Activated T-helper 2 cell treated with anti-CD3 and anti-CD28 coated beads, Interferon-gamma antibody, Interleukin-2, Interleukin-4, amounts not matched to agents 10 μg/mL and 5 μg/mL and 100 μg/mL, durations not matched to agents 14 hours and 24 hours and 36 hours (primary cell): ENCODE measurements around the gene ALS2. TPM values are rescaled to one million over a fixed set of nuclear protein-coding genes. Genes with fewer than 3 reads are reported as not detected.
"Not testable (repeated sequence)": the region's sequence is repeated elsewhere in the genome, so short reads cannot be mapped to it uniquely, and the experiment has no call there.

Experiments
- DNase-seq: peaks from one replicate; pipeline ENCODE4 v3.0.0; 2021; ENCODE audit warnings: low spot score
- H3K27ac Mint-ChIP-seq: one replicate; pipeline ENCODE4 v1.8.0; 2021; ENCODE audit warnings: mixed read lengths
- H3K27me3 Mint-ChIP-seq: one replicate; pipeline ENCODE4 v1.8.0; 2021; ENCODE audit warnings: low read depth, mixed read lengths
- H3K36me3 Mint-ChIP-seq: one replicate; pipeline ENCODE4 v1.8.0; 2021; ENCODE audit warnings: low read depth, mixed read lengths
- H3K4me1 Mint-ChIP-seq: one replicate; pipeline ENCODE4 v1.8.0; 2021; ENCODE audit warnings: low read depth, mixed read lengths
- H3K4me3 Mint-ChIP-seq: one replicate; pipeline ENCODE4 v1.8.0; 2021; ENCODE audit warnings: low read depth, mild to moderate bottlenecking, moderate library complexity, mixed read lengths
- H3K9me3 Mint-ChIP-seq: one replicate; pipeline ENCODE4 v1.8.0; 2021; ENCODE audit warnings: mixed read lengths
- intact Hi-C: fragments of 100-400 bp; cut with micrococcal nuclease; formaldehyde crosslinking; loops from one replicate; pipeline ENCODE4 v1.15.1; 2023
- total RNA-seq: library from RNA; stranded (reverse); gene quantifications from 2 replicates; pipeline ENCODE4 v1.2.3, GENCODE V29; 2022

The ALS2 gene
- total RNA-seq, 1 donor from 2014 or later, result 11.3 TPM

GRCh38 chr2:201675454-201675853 is 105.3 kb downstream of the ALS2 start:
- Mint-ChIP-seq H3K4me3 (no peak overlapping the region), H3K4me1 (no peaks in the 10 kb centered on the region), H3K27me3 (peaks cover 9% of the 10 kb centered on the region), H3K36me3 (no peaks in the 10 kb centered on the region), H3K27ac (no peak overlapping the region), H3K9me3 (no peaks in the 10 kb centered on the region)
- intact Hi-C loops, result no loop called here
- no peak for DNase-seq

- Mint-ChIP-seq H3K9me3 (no peaks in the 10 kb centered on the region), H3K27ac (no peak overlapping the region), H3K27me3 (peaks cover 12% of the 10 kb centered on the region), H3K4me1 (no peaks in the 10 kb centered on the region), H3K36me3 (no peaks in the 10 kb centered on the region), H3K4me3 (no peak overlapping the region)
- no peak for DNase-seq
- intact Hi-C loops, result no loop called here
These were observed 105.9 kb downstream of the ALS2 start for GRCh38 chr2:201674794-201675193.

GRCh38 chr2:201674298-201674697 is 106.4 kb downstream of the ALS2 start:
- intact Hi-C loops, result no loop called here
- no peaks in the 10 kb centered on the region for H3K4me1 Mint-ChIP-seq
- no peaks in the 10 kb centered on the region for H3K36me3 Mint-ChIP-seq
- no peak overlapping the region for H3K27ac Mint-ChIP-seq
- no peak for DNase-seq
- H3K27me3 Mint-ChIP-seq, result peaks cover 15% of the 10 kb centered on the region
- no peak overlapping the region for H3K4me3 Mint-ChIP-seq
- H3K9me3 Mint-ChIP-seq, result no peaks in the 10 kb centered on the region

- H3K27ac Mint-ChIP-seq, result no peak overlapping the region
- no peak overlapping the region for H3K4me3 Mint-ChIP-seq
- H3K4me1 Mint-ChIP-seq, result no peaks in the 10 kb centered on the region
- peaks cover 18% of the 10 kb centered on the region for H3K27me3 Mint-ChIP-seq
- no peaks in the 10 kb centered on the region for H3K36me3 Mint-ChIP-seq
- no peak for DNase-seq
- intact Hi-C loops, result no loop called here
- no peaks in the 10 kb centered on the region for H3K9me3 Mint-ChIP-seq
These were observed 107.2 kb downstream of the ALS2 start for GRCh38 chr2:201673546-201673945.

- H3K4me3 Mint-ChIP-seq, H3K9me3 Mint-ChIP-seq: not testable (repeated sequence)
These were observed 109.5 kb downstream of the ALS2 start for GRCh38 chr2:201671205-201671604.

GRCh38 chr2:201669865-201670264 is 110.9 kb downstream of the ALS2 start:
- peaks cover 26% of the 10 kb centered on the region for H3K27me3 Mint-ChIP-seq
- H3K36me3 Mint-ChIP-seq, result no peaks in the 10 kb centered on the region
- no peak overlapping the region for H3K4me3 Mint-ChIP-seq
- H3K27ac Mint-ChIP-seq, result no peak overlapping the region
- H3K4me1 Mint-ChIP-seq, result no peaks in the 10 kb centered on the region
- no peaks in the 10 kb centered on the region for H3K9me3 Mint-ChIP-seq
- DNase-seq, result no peak
- intact Hi-C loops, result no loop called here

More at GRCh38 chr2:201671205-201671604, 109.5 kb downstream of the ALS2 start:
- H3K36me3 Mint-ChIP-seq, H3K27ac Mint-ChIP-seq, H3K4me1 Mint-ChIP-seq, intact Hi-C loops, DNase-seq: not testable (repeated sequence)
- peaks cover 23% of the 10 kb centered on the region for H3K27me3 Mint-ChIP-seq

- no peaks in the 10 kb centered on the region for H3K9me3 Mint-ChIP-seq
- no peak overlapping the region for H3K27ac Mint-ChIP-seq
- peaks cover 27% of the 10 kb centered on the region for H3K27me3 Mint-ChIP-seq
- intact Hi-C loops, result no loop called here
- no peak for DNase-seq
- no peaks in the 10 kb centered on the region for H3K36me3 Mint-ChIP-seq
- no peaks in the 10 kb centered on the region for H3K4me1 Mint-ChIP-seq
- no peak overlapping the region for H3K4me3 Mint-ChIP-seq
These were observed 112.3 kb downstream of the ALS2 start for GRCh38 chr2:201668402-201668910.

GRCh38 chr2:201664334-201664733 is 116.4 kb downstream of the ALS2 start:
- Mint-ChIP-seq H3K4me3 (no peak overlapping the region), H3K27ac (no peak overlapping the region), H3K4me1 (no peaks in the 10 kb centered on the region), H3K27me3 (peaks cover 14% of the 10 kb centered on the region), H3K9me3 (no peaks in the 10 kb centered on the region), H3K36me3 (no peaks in the 10 kb centered on the region)
- intact Hi-C loops, result no loop called here
- DNase-seq, result no peak

- no peaks in the 10 kb centered on the region for H3K36me3 Mint-ChIP-seq
- no peaks in the 10 kb centered on the region for H3K9me3 Mint-ChIP-seq
- no peak overlapping the region for H3K27ac Mint-ChIP-seq
- no peak overlapping the region for H3K4me3 Mint-ChIP-seq
- DNase-seq, result no peak
- peaks cover 17% of the 10 kb centered on the region for H3K27me3 Mint-ChIP-seq
- intact Hi-C loops, result no loop called here
- H3K4me1 Mint-ChIP-seq, result no peaks in the 10 kb centered on the region
These were observed 119.4 kb downstream of the ALS2 start for GRCh38 chr2:201661366-201661765.

- intact Hi-C loops, result no loop called here
- DNase-seq, result no peak
- Mint-ChIP-seq H3K4me3 (no peak overlapping the region), H3K27ac (no peak overlapping the region), H3K27me3 (peaks cover 15% of the 10 kb centered on the region), H3K4me1 (no peaks in the 10 kb centered on the region), H3K9me3 (no peaks in the 10 kb centered on the region), H3K36me3 (no peaks in the 10 kb centered on the region)
These were observed 120.3 kb downstream of the ALS2 start for GRCh38 chr2:201660293-201660895.

GRCh38 chr2:201656740-201657139 is 124.0 kb downstream of the ALS2 start:
- DNase-seq, result no peak
- Mint-ChIP-seq H3K27ac (no peak overlapping the region), H3K9me3 (no peaks in the 10 kb centered on the region), H3K36me3 (no peaks in the 10 kb centered on the region), H3K4me1 (peaks cover 4% of the 10 kb centered on the region), H3K27me3 (peaks cover 16% of the 10 kb centered on the region), H3K4me3 (no peak overlapping the region)
- intact Hi-C loops, result no loop called here

GRCh38 chr2:201656102-201656501 is 124.6 kb downstream of the ALS2 start:
- no peak for DNase-seq
- Mint-ChIP-seq H3K27ac (no peak overlapping the region), H3K4me1 (peaks cover 4% of the 10 kb centered on the region), H3K4me3 (no peak overlapping the region), H3K27me3 (peaks cover 19% of the 10 kb centered on the region), H3K9me3 (no peaks in the 10 kb centered on the region), H3K36me3 (no peaks in the 10 kb centered on the region)
- intact Hi-C loops, result no loop called here

GRCh38 chr2:201654616-201655384 is 125.9 kb downstream of the ALS2 start:
- intact Hi-C loops, result no loop called here
- no peaks in the 10 kb centered on the region for H3K9me3 Mint-ChIP-seq
- no peak for DNase-seq
- no peaks in the 10 kb centered on the region for H3K36me3 Mint-ChIP-seq
- H3K27ac Mint-ChIP-seq, result no peak overlapping the region
- no peak overlapping the region for H3K4me3 Mint-ChIP-seq
- H3K27me3 Mint-ChIP-seq, result peaks cover 19% of the 10 kb centered on the region
- peaks cover 4% of the 10 kb centered on the region for H3K4me1 Mint-ChIP-seq
